HepG2 (cell line): ENCODE results near the gene NTM. TPM values are rescaled to one million over a fixed set of nuclear protein-coding genes. Genes with fewer than 3 reads are reported as not detected.

Source experiments
- ATAC-seq: fragments of 200-7000 bp; cut with Tn5 transposase; 3 replicates; pipeline ENCODE4 v1.9.1; 2020; ENCODE audit warnings: mild to moderate bottlenecking, moderate library complexity
- BruUV-seq: library from RNA; stranded (reverse); fragments of 400-500 nt; replicated peaks from 2 replicates; lab custom pipeline; 2021; lab: Mats Ljungman, UMichigan
- CTCF ChIA-PET: fragments of 300-600 bp; formaldehyde crosslinking; extraction: SDS; loops from one replicate; lab custom pipeline; 2021; ENCODE audit warnings: low total read pairs, inconsistent platforms, low intra/inter-chr PET ratio; lab: Yijun Ruan, JAX
- POLR2A ChIA-PET: fragments of 350-600 bp; sonication (Branson Sonifier 250); formaldehyde crosslinking; loops from one replicate; lab custom pipeline; 2020; ENCODE audit warnings: antibody characterized with exemption, inconsistent platforms; lab: Yijun Ruan, JAX
- DNase-seq: peaks from one replicate; pipeline ENCODE4 v3.0.0-alpha.2; 2015; ENCODE audit warnings: low spot score
- FAIRE-seq: peaks from 3 replicates; lab custom pipeline; 2011; peaks lifted over from hg19 to GRCh38; lab: Jason Lieb, UNC
- H2AFZ ChIP-seq: one replicate; pipeline ENCODE4 v1.6.1; 2011; ENCODE audit warnings: low read length, inconsistent platforms
- H3K27ac ChIP-seq: fragments of 300-600 bp; 3 replicates; pipeline ENCODE4 v1.8.0; 2011; ENCODE audit warnings: mixed run types, mild to moderate bottlenecking, mixed read lengths, low read length, inconsistent platforms; ENCODE audit not compliant: insufficient read depth; ENCODE audit errors: extremely low read length
- H3K27me3 ChIP-seq, 2 experiments: fragments of 200-600 bp in 1 of 2; 2 replicates in 1 of 2; 3 replicates in 1 of 2; pipeline versions ENCODE4 v1.6.0 to v1.8.0; 2011; ENCODE audit warnings: low read length in 2 of 2, mild to moderate bottlenecking in 2 of 2, moderate library complexity in 2 of 2, inconsistent platforms in 1 of 2; ENCODE audit not compliant: insufficient read depth in 2 of 2, control insufficient read depth in 1 of 2
- H3K36me3 ChIP-seq, 2 experiments: fragments of 200-600 bp in 1 of 2; replicated peaks in 1 of 2; 2 replicates in 1 of 2; 3 replicates in 1 of 2; pipeline versions ENCODE4 v1.5.1 to v1.8.0; 2011; ENCODE audit warnings: low read length in 2 of 2, inconsistent platforms in 1 of 2; ENCODE audit not compliant: insufficient read depth in 2 of 2, control insufficient read depth in 1 of 2
- H3K4me1 ChIP-seq: 2 replicates; pipeline ENCODE4 v1.5.1; 2012; ENCODE audit warnings: low read length, inconsistent platforms; ENCODE audit not compliant: insufficient read depth
- H3K4me2 ChIP-seq: 2 replicates; pipeline ENCODE4 v1.6.0; 2011; ENCODE audit warnings: low read depth, low read length, inconsistent platforms
- H3K4me3 ChIP-seq, 3 experiments: fragments of 200-600 bp in 1 of 3; sonication (generic), shearing (Covaris generic) in 1 of 3; replicated peaks in 1 of 3; 2 replicates each; pipeline ENCODE4 v1.5.1; 2011 to 2016; ENCODE audit warnings: low read length in 3 of 3, inconsistent platforms in 2 of 3, low read depth in 2 of 3, mild to moderate bottlenecking in 2 of 3, control low read depth in 1 of 3, mixed read lengths in 1 of 3; ENCODE audit not compliant: insufficient read depth in 1 of 3
- H3K79me2 ChIP-seq: one replicate; pipeline ENCODE4 v1.6.1; 2011; ENCODE audit warnings: low read length, inconsistent platforms; ENCODE audit not compliant: insufficient read depth
- H3K9ac ChIP-seq: 2 replicates; pipeline ENCODE4 v1.6.0; 2011; ENCODE audit warnings: mild to moderate bottlenecking, low read depth, low read length, inconsistent platforms; ENCODE audit not compliant: insufficient read depth
- H3K9me3 ChIP-seq: 2 replicates; pipeline ENCODE4 v1.5.1; 2012; ENCODE audit warnings: mild to moderate bottlenecking, low read length
- H4K20me1 ChIP-seq: 2 replicates; pipeline ENCODE4 v1.6.0; 2011; ENCODE audit warnings: inconsistent platforms, mild to moderate bottlenecking, low read length, moderate library complexity; ENCODE audit not compliant: insufficient read depth
- FOXP4 ChIP-seq: sonication (generic); formaldehyde crosslinking; IDR thresholded peaks from 2 replicates; pipeline ENCODE4 v1.4.0; 2020; ENCODE audit warnings: missing genetic modification reagents
- MZF1 ChIP-seq: sonication (generic); formaldehyde crosslinking; IDR thresholded peaks from 2 replicates; pipeline ENCODE4 v1.8.1; 2023; ENCODE audit warnings: mild to moderate bottlenecking, missing genetic modification reagents, borderline replicate concordance
- POLR2G ChIP-seq: fragments of 200-400 bp; formaldehyde crosslinking; IDR thresholded peaks from 2 replicates; pipeline ENCODE4 v1.6.1; 2018; ENCODE audit warnings: mild to moderate bottlenecking, low read depth, low read length, moderate library complexity
- TARDBP ChIP-seq: sonication (generic); formaldehyde crosslinking; IDR thresholded peaks from 2 replicates; pipeline ENCODE4 v1.8.0; 2022; ENCODE audit warnings: mild to moderate bottlenecking, missing genetic modification reagents
- TBP ChIP-seq: sonication (generic); formaldehyde crosslinking; IDR thresholded peaks from 2 replicates; pipeline ENCODE4 v1.5.0; 2020; ENCODE audit warnings: missing genetic modification reagents
- ZBTB38 ChIP-seq: sonication (generic); formaldehyde crosslinking; IDR thresholded peaks from 2 replicates; pipeline ENCODE4 v1.5.1; 2020; ENCODE audit warnings: mild to moderate bottlenecking, missing genetic modification reagents
- ZFP36L2 ChIP-seq: sonication (generic); formaldehyde crosslinking; IDR thresholded peaks from 2 replicates; pipeline ENCODE4 v1.4.0; 2020; ENCODE audit warnings: missing genetic modification reagents
- ZNF20 ChIP-seq: sonication (generic); formaldehyde crosslinking; IDR thresholded peaks from 2 replicates; pipeline ENCODE4 v1.4.0; 2020; ENCODE audit warnings: mild to moderate bottlenecking, moderate library complexity, missing genetic modification reagents
- ZNF281 ChIP-seq: sonication (generic); formaldehyde crosslinking; IDR thresholded peaks from 2 replicates; pipeline ENCODE4 v1.4.0; 2020; ENCODE audit warnings: missing genetic modification reagents, borderline replicate concordance
- ZNF577 ChIP-seq: sonication (generic); formaldehyde crosslinking; IDR thresholded peaks from 2 replicates; pipeline ENCODE4 v1.4.0; 2020; ENCODE audit warnings: mild to moderate bottlenecking, low read depth, missing genetic modification reagents, borderline replicate concordance
- ZNF619 ChIP-seq: sonication (generic); formaldehyde crosslinking; IDR thresholded peaks from 2 replicates; pipeline ENCODE4 v1.4.0; 2020; ENCODE audit warnings: mild to moderate bottlenecking, missing genetic modification reagents
- ZNF652 ChIP-seq: IDR thresholded peaks from 2 replicates; pipeline ENCODE4 v1.6.1; 2016; ENCODE audit warnings: low read depth, borderline replicate concordance
- WGBS: methylation state at CpG from one replicate; pipeline ENCODE4 v1.1.6; 2017; ENCODE audit warnings: low lambda C conversion rate; 5-methylcytosine and 5-hydroxymethylcytosine counted together
- in situ Hi-C: cut with HindIII; loops from 2 replicates; pipeline ENCODE4 v1.10.0; 2017; ENCODE audit warnings: low pct_unique_long_range_greater_than_20kb; ENCODE audit not compliant: extremely low pct_ligation_motif_present
- intact Hi-C: fragments of 100-400 bp; cut with micrococcal nuclease; formaldehyde crosslinking; loops from one replicate; pipeline ENCODE4 v1.10.0; 2022; ENCODE audit not compliant: unreplicated experiment
- polyA plus RNA-seq, 8 experiments: library from polyadenylated mRNA; depleted of rRNA in 3 of 8; stranded (reverse) in 7 of 8; unstranded in 1 of 8; fragments of >200 nt; fragmentation: Illumina TruSeq in 4 of 8; extraction: Trizol in 4 of 8; gene quantifications; 2 replicates each; pipeline versions ENCODE4 v1.2.1 to v1.2.3, GENCODE V29; 2011 to 2016; ENCODE audit warnings: low read depth in 4 of 8, missing spikeins in 1 of 8, mixed read lengths in 1 of 8; ENCODE audit not compliant: insufficient read depth in 1 of 8
- total RNA-seq, 5 experiments: library from RNA; depleted of rRNA; stranded (reverse); fragments of >200 nt; fragmentation: Illumina TruSeq; extraction: Trizol; gene quantifications; 2 replicates each; pipeline ENCODE4 v1.2.3, GENCODE V29; 2016; ENCODE audit warnings: low read depth in 1 of 5

NTM gene
- total and polyA plus RNA-seq, 2 of the 13 experiments (the other 11 are each of a cell fraction or from before 2014, with no cell fraction given) = not detected

GRCh38 chr11:132311703-132312102 is 941.3 kb downstream of the NTM start:
- DNase-seq (no peak), FAIRE-seq (no peak), ATAC-seq (no peak)
- in situ Hi-C loops = no loop called here
- Histone ChIP-seq H3K36me3 (no peaks in the 10 kb centered on the region), H3K4me1 (no peaks in the 10 kb centered on the region), H3K27ac (no peak overlapping the region), H3K27me3 (no peaks in the 10 kb centered on the region; a peak in 1 of 5 replicates), H3K4me2 (no peak overlapping the region), H3K79me2 (no peaks in the 10 kb centered on the region), H3K4me3 (no peak overlapping the region), H4K20me1 (no peaks in the 10 kb centered on the region), H2AFZ (no peak overlapping the region), H3K9me3 (no peaks in the 10 kb centered on the region), H3K9ac (no peak overlapping the region)
- 1% methylated on average over 2 of the region's 2 CpGs for WGBS
- POLR2A ChIA-PET = no interaction called here
- intact Hi-C loops = loop anchor here (2.0 kb wide), 1 partner anchor 79 kb away; no protein-coding TSS in a partner anchor
- no TSS peak for BruUV-seq
- TF ChIP-seq TARDBP (CRISPR knock-in tag) (no peak), TBP (CRISPR knock-in tag) (no peak)
- CTCF ChIA-PET = no interaction called here

- Histone ChIP-seq H4K20me1 (no peaks in the 10 kb centered on the region), H3K4me1 (no peaks in the 10 kb centered on the region), H3K9me3 (no peaks in the 10 kb centered on the region), H3K27ac (no peak overlapping the region), H3K36me3 (no peaks in the 10 kb centered on the region), H3K4me3 (no peak overlapping the region), H3K27me3 (no peaks in the 10 kb centered on the region; a peak in 1 of 5 replicates), H3K4me2 (no peak overlapping the region), H3K9ac (no peak overlapping the region), H3K79me2 (no peaks in the 10 kb centered on the region), H2AFZ (no peak overlapping the region)
- CTCF ChIA-PET = no interaction called here
- FAIRE-seq (no peak), ATAC-seq (no peak), DNase-seq (no peak)
- 55% methylated on average over 5 of the region's 5 CpGs for WGBS
- TF ChIP-seq ZNF281 (CRISPR knock-in tag) (no peak), POLR2G (no peak), ZFP36L2 (CRISPR knock-in tag) (no peak), ZNF20 (CRISPR knock-in tag) (no peak), ZNF577 (CRISPR knock-in tag) (no peak), ZBTB38 (CRISPR knock-in tag) (no peak), FOXP4 (CRISPR knock-in tag) (no peak), ZNF619 (CRISPR knock-in tag) (no peak), MZF1 (no peak), ZNF652 (no peak)
- intact Hi-C loops = loop anchor here (2.0 kb wide), 1 partner anchor 79 kb away; no protein-coding TSS in a partner anchor
- POLR2A ChIA-PET = no interaction called here
- in situ Hi-C loops = no loop called here
- BruUV-seq = no TSS peak
These were observed 941.7 kb downstream of the NTM start for GRCh38 chr11:132312161-132312560.
